Neural cell (in vitro differentiated cells): ENCODE measurements around the gene GALNT2.

Experiments
- RAD21 ChIP-seq: fragments of 450-650 bp; conservative IDR thresholded peaks from 2 replicates; pipeline ENCODE4 v1.6.1; 2014; ENCODE audit warnings: antibody characterized with exemption, mild to moderate bottlenecking, moderate library complexity
- TAF1 ChIP-seq: IDR thresholded peaks from 2 replicates; pipeline ENCODE4 v1.6.1; 2012; ENCODE audit warnings: low read depth
- TF ChIP-seq, protein P1 (sequence below): fragments of 450-650 bp; IDR thresholded peaks from 2 replicates; pipeline ENCODE4 v1.5.1; 2014; ENCODE audit warnings: antibody characterized with exemption, mild to moderate bottlenecking, moderate library complexity; ENCODE audit not compliant: poor library complexity, severe bottlenecking

- TF ChIP-seq TAF1 (no peak), RAD21 (no peak)
- TF ChIP-seq, protein P1, sequence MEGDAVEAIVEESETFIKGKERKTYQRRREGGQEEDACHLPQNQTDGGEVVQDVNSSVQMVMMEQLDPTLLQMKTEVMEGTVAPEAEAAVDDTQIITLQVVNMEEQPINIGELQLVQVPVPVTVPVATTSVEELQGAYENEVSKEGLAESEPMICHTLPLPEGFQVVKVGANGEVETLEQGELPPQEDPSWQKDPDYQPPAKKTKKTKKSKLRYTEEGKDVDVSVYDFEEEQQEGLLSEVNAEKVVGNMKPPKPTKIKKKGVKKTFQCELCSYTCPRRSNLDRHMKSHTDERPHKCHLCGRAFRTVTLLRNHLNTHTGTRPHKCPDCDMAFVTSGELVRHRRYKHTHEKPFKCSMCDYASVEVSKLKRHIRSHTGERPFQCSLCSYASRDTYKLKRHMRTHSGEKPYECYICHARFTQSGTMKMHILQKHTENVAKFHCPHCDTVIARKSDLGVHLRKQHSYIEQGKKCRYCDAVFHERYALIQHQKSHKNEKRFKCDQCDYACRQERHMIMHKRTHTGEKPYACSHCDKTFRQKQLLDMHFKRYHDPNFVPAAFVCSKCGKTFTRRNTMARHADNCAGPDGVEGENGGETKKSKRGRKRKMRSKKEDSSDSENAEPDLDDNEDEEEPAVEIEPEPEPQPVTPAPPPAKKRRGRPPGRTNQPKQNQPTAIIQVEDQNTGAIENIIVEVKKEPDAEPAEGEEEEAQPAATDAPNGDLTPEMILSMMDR, result no peak
These were observed 53.9 kb downstream of the GALNT2 start for GRCh38 chr1:230120921-230121381.
